Measurements from ENCODE around the gene GOLGA8J.
"Not testable (repeated sequence)": the region's sequence is repeated elsewhere in the genome, so short reads cannot be mapped to it uniquely, and the experiment has no call there.

Gene GOLGA8J

GRCh38 chr15:30073915-30074314 is 8.8 kb upstream of the GOLGA8J start:
- no peak for DNase-seq

- DNase-seq = not testable (repeated sequence)
Measured at GRCh38 chr15:30080816-30081215, 1.9 kb upstream of the GOLGA8J start.

- not testable (repeated sequence) for DNase-seq
Measured at GRCh38 chr15:30097827-30098226, 15.1 kb downstream of the GOLGA8J start.

GRCh38 chr15:30102890-30103289 is 20.1 kb downstream of the GOLGA8J start:
- not testable (repeated sequence) for DNase-seq

GRCh38 chr15:30103941-30104507 is 21.3 kb downstream of the GOLGA8J start:
- DNase-seq = not testable (repeated sequence)

- not testable (repeated sequence) for DNase-seq
Measured at GRCh38 chr15:30110591-30110990, 27.8 kb downstream of the GOLGA8J start.

- not testable (repeated sequence) for DNase-seq
Measured at GRCh38 chr15:30130066-30130465, 47.3 kb downstream of the GOLGA8J start.

- DNase-seq = not testable (repeated sequence)
Measured at GRCh38 chr15:30134751-30135150, 52.0 kb downstream of the GOLGA8J start, which contains the start of gene GOLGA8T. GOLGA8T (plus strand) TSS chr15:30135051; CDS start chr15:30135149, 98 bp downstream.

Data from NCI-H1417 (cell line).